Mesothelial cell of epicardium (in vitro differentiated cells): ENCODE data around the gene STAC2. TPM values are rescaled to one million over a fixed set of nuclear protein-coding genes. Genes with fewer than 3 reads are reported as not detected.

Experiments
- DNase-seq, 2 experiments: peaks; one replicate each; pipeline ENCODE4 v3.0.0; 2021; ENCODE audit warnings: low spot score in 2 of 2; ENCODE audit not compliant: unreplicated experiment in 2 of 2
- H3K27ac Mint-ChIP-seq: 2 replicates; pipeline ENCODE4 v1.8.0; 2021; ENCODE audit warnings: mixed read lengths
- H3K27me3 Mint-ChIP-seq: 2 replicates; pipeline ENCODE4 v1.8.0; 2021; ENCODE audit warnings: low read depth, mixed read lengths
- H3K36me3 Mint-ChIP-seq: 2 replicates; pipeline ENCODE4 v1.8.0; 2021; ENCODE audit warnings: mixed read lengths
- H3K4me1 Mint-ChIP-seq: 2 replicates; pipeline ENCODE4 v1.8.0; 2021; ENCODE audit warnings: mixed read lengths
- H3K4me3 Mint-ChIP-seq: 2 replicates; pipeline ENCODE4 v1.8.0; 2021; ENCODE audit warnings: mild to moderate bottlenecking, moderate library complexity, mixed read lengths
- H3K9me3 Mint-ChIP-seq: 2 replicates; pipeline ENCODE4 v1.8.0; 2021; ENCODE audit warnings: mixed read lengths
- total RNA-seq: library from RNA; stranded (reverse); gene quantifications from 3 replicates; pipeline ENCODE4 v1.2.1, GENCODE V29; 2021
- TF ChIP-seq, protein P1 (sequence below): fragments of 200-600 bp; sonication (generic); IDR thresholded peaks from one replicate; pipeline ENCODE4 v1.5.0; 2021; ENCODE audit warnings: antibody characterized with exemption; ENCODE audit not compliant: unreplicated experiment

The STAC2 gene
- total RNA-seq, 1 donor from 2014 or later = 0.63 TPM

GRCh38 chr17:39186481-39187002 is 39.2 kb downstream of the STAC2 start:
- no peak for DNase-seq
- Mint-ChIP-seq H3K9me3 (no peaks in the 10 kb centered on the region), H3K27me3 (no peaks in the 10 kb centered on the region), H3K4me3 (no peak overlapping the region), H3K4me1 (no peaks in the 10 kb centered on the region), H3K36me3 (peaks cover 17% of the 10 kb centered on the region), H3K27ac (no peak overlapping the region)
- TF ChIP-seq, protein P1, sequence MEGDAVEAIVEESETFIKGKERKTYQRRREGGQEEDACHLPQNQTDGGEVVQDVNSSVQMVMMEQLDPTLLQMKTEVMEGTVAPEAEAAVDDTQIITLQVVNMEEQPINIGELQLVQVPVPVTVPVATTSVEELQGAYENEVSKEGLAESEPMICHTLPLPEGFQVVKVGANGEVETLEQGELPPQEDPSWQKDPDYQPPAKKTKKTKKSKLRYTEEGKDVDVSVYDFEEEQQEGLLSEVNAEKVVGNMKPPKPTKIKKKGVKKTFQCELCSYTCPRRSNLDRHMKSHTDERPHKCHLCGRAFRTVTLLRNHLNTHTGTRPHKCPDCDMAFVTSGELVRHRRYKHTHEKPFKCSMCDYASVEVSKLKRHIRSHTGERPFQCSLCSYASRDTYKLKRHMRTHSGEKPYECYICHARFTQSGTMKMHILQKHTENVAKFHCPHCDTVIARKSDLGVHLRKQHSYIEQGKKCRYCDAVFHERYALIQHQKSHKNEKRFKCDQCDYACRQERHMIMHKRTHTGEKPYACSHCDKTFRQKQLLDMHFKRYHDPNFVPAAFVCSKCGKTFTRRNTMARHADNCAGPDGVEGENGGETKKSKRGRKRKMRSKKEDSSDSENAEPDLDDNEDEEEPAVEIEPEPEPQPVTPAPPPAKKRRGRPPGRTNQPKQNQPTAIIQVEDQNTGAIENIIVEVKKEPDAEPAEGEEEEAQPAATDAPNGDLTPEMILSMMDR = no peak

DNA sequence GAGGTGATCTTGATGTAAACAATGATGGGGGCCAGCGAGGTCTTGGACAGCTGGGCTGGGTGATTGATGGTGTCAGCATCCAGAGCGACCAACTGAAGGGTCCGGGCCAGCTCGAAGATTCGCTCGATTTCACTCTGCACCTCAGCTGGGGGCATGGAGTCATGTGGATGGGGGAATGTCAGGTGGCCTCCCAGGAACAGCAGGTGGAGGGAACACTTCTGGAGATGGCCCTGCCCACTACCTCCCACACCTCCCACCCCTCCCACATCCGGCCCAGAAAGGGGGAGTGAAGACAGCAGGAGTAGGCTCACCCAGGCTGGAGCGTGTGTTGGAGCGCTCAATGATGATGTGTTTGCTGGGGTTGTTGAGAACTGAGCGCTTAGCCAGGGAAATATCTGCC is 42.0 kb downstream of the STAC2 start:
- Mint-ChIP-seq H3K9me3 (no peaks in the 10 kb centered on the region), H3K27ac (no peak overlapping the region), H3K4me1 (no peaks in the 10 kb centered on the region), H3K27me3 (no peaks in the 10 kb centered on the region), H3K4me3 (no peak overlapping the region), H3K36me3 (peaks cover 19% of the 10 kb centered on the region)
- DNase-seq = no peak
- TF ChIP-seq, protein P1 = no peak

- TF ChIP-seq, protein P1 = no peak
- Mint-ChIP-seq H3K36me3 (peaks cover 19% of the 10 kb centered on the region), H3K27me3 (no peaks in the 10 kb centered on the region), H3K27ac (no peak overlapping the region), H3K4me3 (no peak overlapping the region), H3K4me1 (no peaks in the 10 kb centered on the region), H3K9me3 (no peaks in the 10 kb centered on the region)
- DNase-seq = no peak
Observed at GRCh38 chr17:39183045-39183444, 42.7 kb downstream of the STAC2 start.

DNA sequence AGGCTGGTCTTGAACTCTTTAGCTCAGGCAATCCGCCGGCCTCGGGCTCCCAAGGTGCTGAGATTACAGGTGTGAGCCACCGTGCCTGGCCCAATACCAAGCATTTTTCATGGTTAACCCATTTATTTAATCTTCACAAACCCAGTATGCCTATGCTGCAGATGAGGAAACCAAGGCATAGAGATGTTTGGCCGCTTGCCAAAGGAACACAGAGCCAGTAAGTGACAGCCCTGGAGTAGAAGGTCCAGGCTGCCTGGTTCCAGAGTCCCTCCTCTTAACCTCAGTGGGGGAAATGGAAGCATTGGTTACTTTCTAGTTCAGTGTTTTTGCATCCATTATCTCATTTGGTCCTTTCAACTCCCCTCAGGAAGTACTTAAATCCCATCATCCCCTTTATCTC is 44.4 kb downstream of the STAC2 start:
- Mint-ChIP-seq H3K36me3 (peaks cover 33% of the 10 kb centered on the region), H3K4me1 (no peaks in the 10 kb centered on the region), H3K9me3 (no peaks in the 10 kb centered on the region), H3K4me3 (no peak overlapping the region), H3K27me3 (no peaks in the 10 kb centered on the region), H3K27ac (no peak overlapping the region)
- TF ChIP-seq, protein P1 = no peak
- DNase-seq = no peak

DNA sequence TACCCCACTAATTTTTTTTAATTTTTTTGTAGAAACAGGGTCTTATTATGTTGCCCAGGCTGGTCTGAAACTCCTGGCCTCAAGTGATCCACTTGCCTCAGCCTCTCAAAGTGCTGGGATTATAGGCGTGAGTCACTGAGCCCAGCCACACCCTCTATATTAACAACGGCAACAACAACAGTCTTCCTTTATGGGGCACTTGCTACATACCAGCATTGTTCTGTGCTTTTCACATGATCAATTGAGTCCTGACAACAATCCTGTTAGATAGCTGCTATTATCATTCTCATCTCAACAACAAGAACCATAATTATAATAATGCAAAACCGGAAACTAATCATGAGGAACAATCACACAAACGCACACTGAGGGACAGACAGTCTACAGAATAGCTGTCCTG is 47.2 kb downstream of the STAC2 start:
- no peaks in the 10 kb centered on the region for H3K27me3 Mint-ChIP-seq
- no peak overlapping the region for H3K27ac Mint-ChIP-seq
- TF ChIP-seq, protein P1 = no peak
- no peaks in the 10 kb centered on the region for H3K4me1 Mint-ChIP-seq
- H3K36me3 Mint-ChIP-seq = peaks cover 29% of the 10 kb centered on the region
- H3K9me3 Mint-ChIP-seq = no peaks in the 10 kb centered on the region
- H3K4me3 Mint-ChIP-seq = no peak overlapping the region
- DNase-seq = no peak

GRCh38 chr17:39177256-39177655 is 48.5 kb downstream of the STAC2 start:
- DNase-seq = no peak
- Mint-ChIP-seq H3K27me3 (no peaks in the 10 kb centered on the region), H3K27ac (no peak overlapping the region), H3K4me1 (no peaks in the 10 kb centered on the region), H3K9me3 (no peaks in the 10 kb centered on the region), H3K4me3 (no peak overlapping the region), H3K36me3 (peaks cover 19% of the 10 kb centered on the region)
- TF ChIP-seq, protein P1 = no peak
